Endometrium (tissue), 2 donors: ENCODE data around the gene PON3.
A peak's percentile ranks its signal among the peaks of the same experiment; 100 is the strongest.

Source experiments
- FAIRE-seq: peaks from 2 replicates; lab custom pipeline; 2012; peaks lifted over from hg19 to GRCh38; lab: Jason Lieb, UNC
- donor health status: control.
- donor health status: control.

The PON3 gene

GRCh38 chr7:95396136-95397032 lies at the start of gene PON3:
Gene PON3 (minus strand): TSS chr7:95396375. CDS start chr7:95396350, 25 bp downstream.
- FAIRE-seq, result no peak

DNA sequence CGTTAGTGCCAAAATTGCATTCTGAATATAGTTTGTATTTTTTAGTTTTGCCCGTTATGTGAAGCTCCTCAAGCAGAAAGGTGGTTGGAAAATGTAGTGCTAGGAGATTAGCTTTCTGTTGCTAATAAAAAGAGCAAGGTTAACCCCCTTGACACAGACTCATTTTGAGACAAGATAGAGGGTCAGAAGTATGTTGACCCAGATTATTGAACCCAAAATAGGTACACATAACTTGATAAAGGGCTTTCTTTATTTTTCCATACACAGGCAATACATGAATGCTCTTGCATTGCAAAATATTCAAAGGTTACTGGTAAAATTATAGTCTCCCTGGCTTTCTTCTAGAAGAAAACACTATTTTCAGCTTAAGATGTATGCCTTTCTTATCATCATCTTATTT lies 48.6 kb upstream of the PON3 start:
- no peak for FAIRE-seq

- FAIRE-seq, result no peak
Observed at GRCh38 chr7:95441042-95441823, 45.1 kb upstream of the PON3 start.

- no peak for FAIRE-seq
Observed at GRCh38 chr7:95440394-95441038, 44.3 kb upstream of the PON3 start.

- no peak for FAIRE-seq
Observed at GRCh38 chr7:95436407-95436806, 40.2 kb upstream of the PON3 start.

- FAIRE-seq, result no peak
Observed at GRCh38 chr7:95435422-95435780, 39.2 kb upstream of the PON3 start.

DNA sequence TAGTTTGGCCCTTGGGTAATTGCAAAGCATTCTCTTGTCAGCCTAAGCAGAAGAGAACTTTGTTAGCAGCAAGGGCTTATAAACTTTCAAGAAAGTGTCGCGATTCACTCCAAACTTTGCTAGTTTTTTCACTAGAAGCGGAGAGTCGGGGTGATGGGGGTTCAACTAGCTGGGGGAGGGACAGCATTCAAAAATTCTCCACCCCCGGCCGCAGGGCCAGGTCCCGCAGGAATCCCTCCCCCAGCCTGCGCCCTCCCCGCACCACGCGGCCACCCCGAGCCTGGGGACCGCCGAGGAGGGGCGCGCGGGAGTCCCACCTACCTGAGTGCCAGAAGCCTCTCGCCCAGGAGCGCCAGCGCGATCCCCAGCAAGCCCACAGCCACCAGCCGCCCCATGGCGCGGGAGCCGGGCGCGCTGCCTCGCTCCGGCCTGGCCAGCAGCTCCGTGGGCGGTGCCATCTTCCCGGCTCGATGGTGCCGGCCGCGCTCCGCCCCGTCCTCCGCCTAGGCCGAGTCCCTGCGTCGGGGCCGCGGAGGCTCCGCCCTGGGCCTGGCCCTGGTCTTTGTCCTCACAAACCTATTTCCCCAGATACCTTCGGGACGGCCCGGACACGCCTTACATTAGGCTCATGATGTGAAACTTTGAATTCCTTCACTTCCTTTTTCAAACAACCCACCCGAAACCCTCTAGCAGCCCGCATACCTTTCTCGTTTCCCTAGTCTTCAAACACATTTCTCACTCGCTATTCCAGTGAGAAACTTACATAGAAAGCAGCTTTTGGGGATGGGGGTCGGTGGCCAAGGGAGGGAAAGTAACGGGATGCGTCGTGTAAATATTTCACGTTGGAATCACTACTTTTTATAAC lies 38.6 kb upstream of the PON3 start, which contains the start of gene PON2:
Gene PON2, minus strand, starts transcription at position 472 of the 865 bp plus-strand sequence. Its CDS starts 77 bp downstream, at position 395.
- FAIRE-seq, result no peak

DNA sequence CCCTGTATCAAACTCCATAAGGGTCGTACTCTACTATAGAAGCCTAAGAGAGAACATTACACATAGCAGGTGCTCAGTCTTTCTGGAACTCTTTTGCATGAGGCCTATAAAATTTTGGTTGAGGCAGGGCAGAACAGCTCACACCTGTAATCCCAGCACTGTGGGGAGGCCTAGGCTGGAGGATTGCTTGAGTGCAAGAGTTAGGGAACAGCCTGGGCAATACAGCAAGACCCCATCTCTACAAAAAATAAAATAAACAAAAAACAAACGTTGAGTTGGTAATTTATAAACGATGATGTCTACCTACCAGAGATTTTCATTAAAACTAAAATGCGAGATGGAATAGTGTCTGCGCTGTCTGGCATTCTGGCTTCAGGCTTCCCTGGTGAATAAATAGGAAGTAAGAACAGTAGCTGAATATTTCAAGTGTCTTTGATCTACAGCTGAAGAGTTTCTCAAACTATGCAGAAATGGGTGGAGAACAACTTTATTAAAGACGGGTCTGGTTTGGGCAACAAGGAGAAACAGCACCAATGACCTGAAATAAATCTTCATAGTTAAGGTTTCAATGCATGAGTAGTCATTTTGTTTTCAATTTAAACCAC lies 37.9 kb upstream of the PON3 start:
- FAIRE-seq, result no peak

- no peak for FAIRE-seq
Observed at GRCh38 chr7:95433129-95433528, 37.0 kb upstream of the PON3 start.

GRCh38 chr7:95432606-95433005 lies 36.4 kb upstream of the PON3 start:
- no peak for FAIRE-seq

- FAIRE-seq, result no peak
Observed at GRCh38 chr7:95430864-95431263, 34.7 kb upstream of the PON3 start.

GRCh38 chr7:95429241-95429990 lies 33.2 kb upstream of the PON3 start:
- no peak for FAIRE-seq

DNA sequence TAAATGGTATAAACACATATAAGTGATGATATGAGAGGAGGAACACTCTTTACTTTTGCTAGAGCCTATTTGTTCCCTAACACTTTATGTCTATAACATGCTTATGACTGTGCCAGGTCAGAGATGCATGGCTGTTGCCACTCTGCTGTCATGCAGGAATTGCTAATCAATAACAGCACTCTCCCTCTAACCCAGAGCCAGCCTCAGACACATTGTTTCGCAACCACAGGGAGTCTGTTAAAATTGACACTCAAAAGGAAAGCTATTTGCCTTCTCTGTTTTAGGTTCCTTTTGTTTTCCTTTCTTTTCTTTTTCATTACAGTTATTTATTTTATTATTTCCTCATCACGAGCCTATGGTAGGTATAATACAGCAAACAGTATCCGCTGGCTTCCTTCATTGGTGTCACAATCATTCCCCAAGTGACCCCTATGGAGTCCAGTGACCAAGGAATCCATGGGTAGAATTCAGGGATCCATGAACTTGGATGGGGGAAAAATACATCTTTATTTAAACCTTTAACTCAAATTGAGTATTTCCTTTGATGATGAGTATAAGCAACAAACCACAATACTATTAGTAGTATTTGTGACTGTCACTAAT lies 31.8 kb upstream of the PON3 start:
- FAIRE-seq, result no peak

DNA sequence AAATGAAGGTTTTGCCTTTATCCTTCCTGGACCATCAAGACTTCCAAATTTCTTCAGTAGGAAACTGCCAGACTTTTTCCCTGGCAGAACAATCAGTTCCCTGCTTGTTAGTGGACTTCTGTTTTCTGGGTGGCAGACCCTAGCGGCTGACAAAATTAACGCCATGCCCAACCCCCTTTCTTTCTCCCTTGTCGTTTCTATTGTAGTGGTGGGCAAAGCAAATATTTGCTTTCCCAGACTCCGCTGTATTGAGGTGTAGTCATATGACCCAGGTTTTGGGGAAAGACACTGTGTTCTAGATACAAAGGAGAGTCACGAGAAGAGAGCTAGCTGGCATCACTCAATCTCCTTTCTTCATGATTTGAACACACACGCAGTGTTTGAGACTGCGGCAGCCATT lies 31.0 kb upstream of the PON3 start:
- no peak for FAIRE-seq

DNA sequence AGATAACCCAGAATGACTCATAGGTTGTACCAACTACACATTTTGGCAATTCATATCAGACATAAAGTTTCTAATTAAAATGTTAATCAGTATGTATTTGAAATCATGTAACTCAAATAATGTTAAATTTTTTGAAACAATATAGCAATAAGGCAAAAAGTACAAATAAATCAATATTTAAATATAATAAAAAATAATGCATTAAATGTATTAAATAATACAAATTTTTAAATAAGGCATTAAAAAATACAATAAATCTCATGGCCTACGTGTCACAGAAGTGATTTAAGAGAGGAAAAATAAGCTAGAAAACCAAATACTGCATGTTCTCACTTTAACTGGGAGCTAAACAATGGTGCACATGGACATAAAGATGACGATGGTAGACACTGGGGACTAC lies 29.5 kb upstream of the PON3 start:
- peak; percentile 75 for FAIRE-seq

DNA sequence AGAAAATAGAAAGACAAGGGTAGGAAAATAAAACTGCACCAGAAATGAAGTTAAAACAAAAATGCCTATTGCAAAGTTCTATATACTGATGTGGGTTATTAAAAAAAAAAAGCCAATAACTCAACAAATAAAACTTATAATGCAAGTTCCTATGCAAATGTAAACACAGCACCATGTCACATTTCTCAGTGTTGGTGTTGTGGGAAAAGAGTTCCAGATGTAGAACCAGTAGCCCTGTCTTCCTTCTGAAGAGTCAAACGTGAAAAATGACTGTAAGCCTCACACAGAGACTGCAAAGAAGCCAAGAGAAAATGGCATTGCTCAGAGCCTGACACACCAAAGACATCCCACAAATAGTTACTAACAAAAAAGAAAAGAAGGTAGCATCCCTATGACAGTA lies 28.5 kb upstream of the PON3 start:
- FAIRE-seq, result peak; percentile 93

- FAIRE-seq, result no peak
Observed at GRCh38 chr7:95421847-95422444, 25.8 kb upstream of the PON3 start.

- no peak for FAIRE-seq
Observed at GRCh38 chr7:95421000-95421846, 25.0 kb upstream of the PON3 start.

- no peak for FAIRE-seq
Observed at GRCh38 chr7:95412075-95412474, 15.9 kb upstream of the PON3 start.
